Measurements from ENCODE around the gene TTYH2.

GRCh38 chr17:74241431-74241830 lies 28.1 kb downstream of the TTYH2 start:
- TF ChIP-seq CEBPB (IDR thresholded peaks at IDR 0.05) (no peak), TAF1 (IDR thresholded peaks at IDR 0.05; ENCODE audit: low read depth) (no peak)
